Adrenal gland (tissue), 5 donors: Measurements from ENCODE around the gene SLC25A5.

Experiments used
- CTCF ChIP-seq, 6 experiments: fragments of 450-650 bp in 4 of 6; fragments of 200-600 bp in 2 of 6; sonication (generic) in 1 of 6; IDR thresholded peaks; 1 replicate in 5 of 6; 2 replicates in 1 of 6; pipeline versions ENCODE4 v1.5.1 to v1.8.0; 2016 to 2021; ENCODE audit warnings: antibody characterized with exemption in 6 of 6, mild to moderate bottlenecking in 2 of 6, moderate library complexity in 1 of 6
- POLR2A ChIP-seq, 2 donors: fragments of 450-650 bp; IDR thresholded peaks; one replicate each; pipeline ENCODE4 v1.6.1; 2017; ENCODE audit warnings: antibody characterized with exemption in 2 of 2, mild to moderate bottlenecking in 2 of 2, moderate library complexity in 1 of 2
- donor health status: DM: no; HTN: no; CAD: no.

DNA sequence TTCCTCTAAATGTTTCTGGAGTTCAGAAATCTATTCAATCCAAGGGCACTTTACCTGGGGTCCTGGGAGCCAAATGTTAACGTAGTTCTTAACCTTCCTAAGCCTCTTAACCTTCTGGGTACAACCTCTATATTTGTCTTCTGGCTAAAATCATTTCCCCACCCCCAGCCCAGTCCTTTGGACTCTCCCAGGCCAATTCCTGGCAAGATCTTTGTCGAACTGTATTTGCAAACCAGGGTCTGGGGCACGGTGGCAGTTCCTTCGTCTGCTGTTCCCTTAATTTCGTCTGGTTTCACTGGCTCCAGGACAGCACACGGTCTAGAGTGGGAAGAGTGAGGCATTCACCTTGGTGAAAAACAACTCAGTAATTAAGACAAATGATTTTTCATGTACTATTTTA is 811 bp upstream of the SLC25A5 start:
- TF ChIP-seq CTCF (IDR thresholded peaks at IDR 0.05), result no peak
- TF ChIP-seq POLR2A (IDR thresholded peaks at IDR 0.05), result no peak
